HepG2 (cell line): Measurements from ENCODE around the gene TXNRD2. TPM values are rescaled to one million over a fixed set of nuclear protein-coding genes. Genes with fewer than 3 reads are reported as not detected.

Experiments used
- ADNP ChIP-seq: sonication (generic); formaldehyde crosslinking; IDR thresholded peaks from 2 replicates; pipeline ENCODE4 v1.4.0; 2020; ENCODE audit warnings: missing genetic modification reagents
- CEBPZ ChIP-seq: IDR thresholded peaks from 2 replicates; pipeline ENCODE4 v1.6.1; 2012; ENCODE audit warnings: low read length, improper control_type of control experiment
- CENPBD1 ChIP-seq: sonication (generic); formaldehyde crosslinking; IDR thresholded peaks from 2 replicates; pipeline ENCODE4 v1.8.0; 2022; ENCODE audit warnings: missing genetic modification reagents, low read depth, mild to moderate bottlenecking, borderline replicate concordance
- CHD2 ChIP-seq: IDR thresholded peaks from 2 replicates; pipeline ENCODE4 v1.6.1; 2011; ENCODE audit warnings: low read depth, low read length, improper control_type of control experiment
- DMTF1 ChIP-seq: sonication (generic); formaldehyde crosslinking; IDR thresholded peaks from 2 replicates; pipeline ENCODE4 v1.4.0; 2020; ENCODE audit warnings: mild to moderate bottlenecking, missing genetic modification reagents
- ETV6 ChIP-seq: sonication (generic); formaldehyde crosslinking; conservative IDR thresholded peaks from 2 replicates; pipeline ENCODE4 v1.4.0; 2020; ENCODE audit warnings: missing genetic modification reagents
- GABPB1 ChIP-seq: IDR thresholded peaks from 2 replicates; pipeline ENCODE4 v1.6.1; 2016; ENCODE audit warnings: mild to moderate bottlenecking, missing genetic modification reagents, moderate library complexity, missing compliant biosample characterization
- GTF3A ChIP-seq: sonication (generic); formaldehyde crosslinking; conservative IDR thresholded peaks from 2 replicates; pipeline ENCODE4 v1.4.0; 2020; ENCODE audit warnings: mild to moderate bottlenecking, missing genetic modification reagents
- HOXA9 ChIP-seq: sonication (generic); formaldehyde crosslinking; IDR thresholded peaks from 2 replicates; pipeline ENCODE4 v1.8.1; 2022; ENCODE audit warnings: missing genetic modification reagents, mild to moderate bottlenecking, moderate library complexity, borderline replicate concordance
- MZF1 ChIP-seq: sonication (generic); formaldehyde crosslinking; IDR thresholded peaks from 2 replicates; pipeline ENCODE4 v1.8.1; 2023; ENCODE audit warnings: mild to moderate bottlenecking, missing genetic modification reagents, borderline replicate concordance
- RFX5 ChIP-seq: IDR thresholded peaks from 2 replicates; pipeline ENCODE4 v1.6.1; 2011; ENCODE audit warnings: low read depth, low read length, improper control_type of control experiment
- SIN3A ChIP-seq: IDR thresholded peaks from 2 replicates; pipeline ENCODE4 v1.6.1; 2011; ENCODE audit warnings: low read depth, mild to moderate bottlenecking, control low read depth, low read length, borderline replicate concordance
- SNAPC2 ChIP-seq: sonication (generic); formaldehyde crosslinking; IDR thresholded peaks from 2 replicates; pipeline ENCODE4 v1.8.1; 2022; ENCODE audit warnings: mild to moderate bottlenecking, missing genetic modification reagents
- SUZ12 ChIP-seq: fragments of 150-350 bp; IDR thresholded peaks from 2 replicates; pipeline ENCODE4 v1.6.1; 2014; ENCODE audit warnings: low read depth, low read length
- TBL1XR1 ChIP-seq: fragments of 150-350 bp; IDR thresholded peaks from 2 replicates; pipeline ENCODE4 v1.6.1; 2014; ENCODE audit warnings: borderline replicate concordance, low read length; ENCODE audit not compliant: partially characterized antibody
- THYN1 ChIP-seq: sonication (generic); formaldehyde crosslinking; IDR thresholded peaks from 2 replicates; pipeline ENCODE4 v1.8.1; 2023; ENCODE audit warnings: low read depth, mild to moderate bottlenecking, moderate library complexity, missing genetic modification reagents, borderline replicate concordance
- TRIM24 ChIP-seq: sonication (generic); formaldehyde crosslinking; IDR thresholded peaks from 2 replicates; pipeline ENCODE4 v1.8.0; 2022; ENCODE audit warnings: mild to moderate bottlenecking, missing genetic modification reagents
- ZBTB25 ChIP-seq: IDR thresholded peaks from 2 replicates; pipeline ENCODE4 v1.6.1; 2018; ENCODE audit warnings: missing genetic modification reagents
- ZKSCAN5 ChIP-seq: sonication (generic); formaldehyde crosslinking; IDR thresholded peaks from 2 replicates; pipeline ENCODE4 v1.5.1; 2020; ENCODE audit warnings: mild to moderate bottlenecking, missing genetic modification reagents
- ZNF546 ChIP-seq: sonication (generic); formaldehyde crosslinking; conservative IDR thresholded peaks from 2 replicates; pipeline ENCODE4 v1.8.1; 2023; ENCODE audit warnings: mild to moderate bottlenecking, missing genetic modification reagents
- ZNF616 ChIP-seq: sonication (generic); formaldehyde crosslinking; IDR thresholded peaks from 2 replicates; pipeline ENCODE4 v1.5.0; 2020; ENCODE audit warnings: low read depth, mild to moderate bottlenecking, missing genetic modification reagents
- ZNF672 ChIP-seq: sonication (generic); formaldehyde crosslinking; IDR thresholded peaks from 2 replicates; pipeline ENCODE4 v1.8.1; 2022; ENCODE audit warnings: missing genetic modification reagents
- ZNF83 ChIP-seq: sonication (generic); formaldehyde crosslinking; IDR thresholded peaks from 2 replicates; pipeline ENCODE4 v1.4.0; 2020; ENCODE audit warnings: missing genetic modification reagents, mild to moderate bottlenecking, borderline replicate concordance
- polyA plus RNA-seq, 8 experiments: library from polyadenylated mRNA; depleted of rRNA in 3 of 8; stranded (reverse) in 7 of 8; unstranded in 1 of 8; fragments of >200 nt; fragmentation: Illumina TruSeq in 4 of 8; extraction: Trizol in 4 of 8; gene quantifications; 2 replicates each; pipeline versions ENCODE4 v1.2.1 to v1.2.3, GENCODE V29; 2011 to 2016; ENCODE audit warnings: low read depth in 4 of 8, missing spikeins in 1 of 8, mixed read lengths in 1 of 8; ENCODE audit not compliant: insufficient read depth in 1 of 8
- total RNA-seq, 5 experiments: library from RNA; depleted of rRNA; stranded (reverse); fragments of >200 nt; fragmentation: Illumina TruSeq; extraction: Trizol; gene quantifications; 2 replicates each; pipeline ENCODE4 v1.2.3, GENCODE V29; 2016; ENCODE audit warnings: low read depth in 1 of 5

TXNRD2 gene
- total and polyA plus RNA-seq, 2 of the 13 experiments (the other 11 are each of a cell fraction or from before 2014, with no cell fraction given), result 17.5 to 18.6 TPM

GRCh38 chr22:19880786-19881569 is 60.6 kb downstream of the TXNRD2 start (continued):
- TF ChIP-seq GABPB1 (CRISPR knock-in tag), result peak; percentile 30; the same call in 1 of the 2 replicates
- TF ChIP-seq THYN1, result no peak
- no peak for TF ChIP-seq SIN3A
- TF ChIP-seq ETV6 (CRISPR knock-in tag), result no peak
- TF ChIP-seq ADNP, result no peak
- no peak for TF ChIP-seq CHD2
- TF ChIP-seq ZNF546 (CRISPR knock-in tag), result no peak
- TF ChIP-seq GTF3A (CRISPR knock-in tag), result no peak
- TF ChIP-seq CENPBD1, result no peak
- TF ChIP-seq ZKSCAN5 (CRISPR knock-in tag), result no peak
- no peak for TF ChIP-seq ZBTB25 (CRISPR knock-in tag)
- TF ChIP-seq SNAPC2 (CRISPR knock-in tag), result 0 out of 2 replicates have a peak, but pooled peaks have one; percentile 24
- no peak for TF ChIP-seq CEBPZ
- TF ChIP-seq DMTF1 (CRISPR knock-in tag), result no peak
- TF ChIP-seq TBL1XR1, result peak; percentile 29
- TF ChIP-seq ZNF672 (CRISPR knock-in tag), result no peak
- no peak for TF ChIP-seq ZNF616 (CRISPR knock-in tag)
- no peak for TF ChIP-seq HOXA9 (CRISPR knock-in tag)
- TF ChIP-seq RFX5, result no peak
- no peak for TF ChIP-seq TRIM24 (CRISPR knock-in tag)
- TF ChIP-seq MZF1, result no peak
- no peak for TF ChIP-seq SUZ12
- peak; percentile 62; the same call in 1 of the 2 replicates for TF ChIP-seq ZNF83 (CRISPR knock-in tag)
